ENCODE measurements around the gene FUCA1.

The FUCA1 gene

GRCh38 chr1:23867895-23868556 lies at the start of gene FUCA1:
Gene FUCA1, minus strand, starts transcription at chr1:23868290. Its CDS starts 4 bp downstream, at chr1:23868286.
- peak; percentile 29; the same call in 1 of the 2 replicates for TF ChIP-seq TCF12 (IDR thresholded peaks at IDR 0.05; ENCODE audit: low read depth)
- no peak for TF ChIP-seq FOXM1 (IDR thresholded peaks at IDR 0.05; ENCODE audit: borderline replicate concordance, low read depth)
- TF ChIP-seq CREB1 (IDR thresholded peaks at IDR 0.05; ENCODE audit: low read depth): 0 out of 2 replicates have a peak, but pooled peaks have one; percentile 10
- TF ChIP-seq TAF1 (IDR thresholded peaks at IDR 0.05; ENCODE audit: low read depth): peak; percentile 75; the same call in 1 of the 2 replicates
- TF ChIP-seq RAD21 (IDR thresholded peaks at IDR 0.05; ENCODE audit: low read depth): peak; percentile 67
- TF ChIP-seq MAX (IDR thresholded peaks at IDR 0.05): peak; percentile 31; the same call in 1 of the 2 replicates
- TF ChIP-seq CEBPB (IDR thresholded peaks at IDR 0.05): no peak
- peak; percentile 81; the same call in 1 of the 2 replicates for TF ChIP-seq ZBTB7A (IDR thresholded peaks at IDR 0.05; ENCODE audit: low read depth)

DNA sequence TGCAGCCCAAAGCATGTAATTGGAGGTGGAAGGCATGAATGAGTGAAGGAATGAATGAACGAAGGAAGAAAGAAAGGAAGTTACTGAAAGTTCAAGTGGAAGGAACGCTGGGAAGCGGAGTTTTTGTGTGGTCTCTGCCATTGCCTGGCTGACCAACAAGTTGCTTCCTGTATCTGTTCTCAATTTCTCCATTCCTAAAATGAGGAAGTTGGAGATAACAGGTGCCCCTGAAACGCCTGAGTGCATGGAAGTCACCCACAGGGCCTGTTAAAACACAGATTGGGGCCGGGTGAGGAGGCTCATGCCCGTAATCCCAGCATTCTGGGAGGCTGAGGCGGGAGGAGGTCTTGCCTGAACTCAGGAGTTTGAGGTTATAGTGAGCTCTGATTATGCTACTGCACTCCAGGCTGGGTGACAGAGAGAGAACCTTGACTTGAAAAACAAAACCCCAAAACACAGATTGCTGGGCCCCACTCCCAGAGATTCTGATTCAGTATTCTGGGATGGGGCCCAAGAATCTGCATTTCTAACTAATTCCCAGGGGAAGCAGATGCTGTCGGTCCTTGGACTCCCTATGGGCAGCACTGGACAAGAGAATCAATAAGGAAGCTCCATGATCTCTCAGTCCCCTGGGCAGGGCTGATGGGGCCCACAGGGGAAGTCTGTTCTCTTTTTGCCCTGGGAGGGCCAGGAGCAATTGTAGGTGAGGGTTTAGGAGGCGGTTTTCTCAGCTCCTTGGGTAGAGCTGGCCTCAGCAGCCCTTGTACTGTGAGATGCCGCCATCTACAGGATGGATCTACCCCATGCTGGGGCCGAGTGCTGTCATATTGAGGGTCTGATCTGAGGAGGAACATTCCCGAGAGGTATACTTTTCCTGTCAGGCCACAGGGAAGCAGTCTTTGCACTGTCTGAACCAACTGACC lies 48.4 kb upstream of the FUCA1 start:
- TF ChIP-seq CEBPB (IDR thresholded peaks at IDR 0.05) (no peak), RAD21 (IDR thresholded peaks at IDR 0.05; ENCODE audit: low read depth) (peak; percentile 71)

GRCh38 chr1:23915466-23915865 lies 47.4 kb upstream of the FUCA1 start:
- TF ChIP-seq CREB1 (IDR thresholded peaks at IDR 0.05; ENCODE audit: low read depth) (no peak), EGR1 (IDR thresholded peaks at IDR 0.05) (no peak), TCF12 (IDR thresholded peaks at IDR 0.05; ENCODE audit: low read depth) (no peak), EP300 (IDR thresholded peaks at IDR 0.05; ENCODE audit: borderline replicate concordance) (no peak), TAF1 (IDR thresholded peaks at IDR 0.05; ENCODE audit: low read depth) (no peak)

DNA sequence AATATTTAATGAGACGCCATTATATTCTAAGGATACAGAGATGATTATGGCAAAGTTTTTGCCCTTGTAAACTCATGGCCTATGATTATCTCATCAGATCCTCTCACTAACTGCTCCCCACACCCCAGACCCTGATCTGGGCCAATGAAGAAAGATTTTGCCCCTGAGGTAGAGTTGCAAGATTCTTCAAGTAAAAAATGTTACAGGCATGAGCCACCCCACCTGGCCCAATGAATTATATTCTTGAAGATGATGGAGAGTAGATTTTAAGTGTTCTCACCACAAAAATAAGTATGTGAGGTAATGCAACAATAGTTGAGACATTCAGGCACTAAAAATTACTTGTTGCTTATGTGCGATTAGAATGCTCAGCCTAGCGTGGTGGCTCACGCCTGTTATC lies 46.8 kb upstream of the FUCA1 start:
- TF ChIP-seq MAX (IDR thresholded peaks at IDR 0.05) (no peak), ZBTB7A (IDR thresholded peaks at IDR 0.05; ENCODE audit: low read depth) (no peak), EGR1 (IDR thresholded peaks at IDR 0.05) (no peak), TCF12 (IDR thresholded peaks at IDR 0.05; ENCODE audit: low read depth) (no peak), CREB1 (IDR thresholded peaks at IDR 0.05; ENCODE audit: low read depth) (no peak), EP300 (IDR thresholded peaks at IDR 0.05; ENCODE audit: borderline replicate concordance) (no peak)
- TF ChIP-seq, protein P1, sequence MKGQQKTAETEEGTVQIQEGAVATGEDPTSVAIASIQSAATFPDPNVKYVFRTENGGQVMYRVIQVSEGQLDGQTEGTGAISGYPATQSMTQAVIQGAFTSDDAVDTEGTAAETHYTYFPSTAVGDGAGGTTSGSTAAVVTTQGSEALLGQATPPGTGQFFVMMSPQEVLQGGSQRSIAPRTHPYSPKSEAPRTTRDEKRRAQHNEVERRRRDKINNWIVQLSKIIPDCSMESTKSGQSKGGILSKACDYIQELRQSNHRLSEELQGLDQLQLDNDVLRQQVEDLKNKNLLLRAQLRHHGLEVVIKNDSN (IDR thresholded peaks at IDR 0.05): no peak

DNA sequence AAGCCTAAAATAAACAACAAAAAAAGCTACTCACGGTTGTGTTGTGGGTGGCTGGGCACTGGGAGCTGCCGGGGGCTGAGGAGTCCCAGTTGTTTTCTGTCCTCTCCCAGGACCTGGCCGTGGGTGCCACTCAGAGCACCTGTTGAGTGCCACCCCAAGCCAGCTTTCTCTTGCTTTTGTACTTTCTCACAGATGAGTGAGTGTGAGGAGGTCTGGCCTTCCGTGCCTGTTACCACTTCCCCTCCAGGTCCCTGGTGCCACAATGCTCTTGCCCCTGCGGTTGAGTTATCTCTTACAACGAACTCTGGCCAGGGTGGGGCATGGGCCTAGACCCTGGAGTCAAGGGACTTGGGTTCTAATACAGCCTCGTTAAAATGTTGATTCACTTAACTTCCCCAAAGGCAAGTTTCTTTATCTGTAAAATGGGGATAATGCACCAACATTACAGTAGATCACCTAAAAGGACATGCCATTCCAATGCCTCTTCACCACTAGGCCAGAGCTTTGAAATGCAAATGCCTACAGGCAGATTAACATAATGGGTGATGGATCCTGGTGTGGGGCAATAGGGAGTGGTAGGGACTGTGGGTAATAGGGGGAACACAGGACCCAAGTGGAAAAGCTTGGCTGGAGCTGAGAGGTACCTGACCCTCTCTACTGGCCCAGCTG lies 45.3 kb upstream of the FUCA1 start, which contains the start of gene CNR2:
TSS of gene CNR2 (minus strand) at position 151 of the 669 bp plus-strand sequence. CDS start 37,745 bp downstream, outside the sequence.
- no peak for TF ChIP-seq NFIC (IDR thresholded peaks at IDR 0.05)
- TF ChIP-seq TEAD4 (IDR thresholded peaks at IDR 0.05): no peak
- TF ChIP-seq CEBPB (IDR thresholded peaks at IDR 0.05): no peak
- no peak for TF ChIP-seq YY1 (IDR thresholded peaks at IDR 0.05; ENCODE audit: low read depth)
- TF ChIP-seq EP300 (IDR thresholded peaks at IDR 0.05; ENCODE audit: borderline replicate concordance): no peak
- no peak for TF ChIP-seq MAX (IDR thresholded peaks at IDR 0.05)
- TF ChIP-seq RAD21 (IDR thresholded peaks at IDR 0.05; ENCODE audit: low read depth): no peak
- TF ChIP-seq TAF1 (IDR thresholded peaks at IDR 0.05; ENCODE audit: low read depth): no peak
- TF ChIP-seq CREB1 (IDR thresholded peaks at IDR 0.05; ENCODE audit: low read depth): no peak
- no peak for TF ChIP-seq ZBTB7A (IDR thresholded peaks at IDR 0.05; ENCODE audit: low read depth)
- TF ChIP-seq REST (IDR thresholded peaks at IDR 0.05; ENCODE audit: low read depth): no peak
- no peak for TF ChIP-seq FOXM1 (IDR thresholded peaks at IDR 0.05; ENCODE audit: borderline replicate concordance, low read depth)
- TF ChIP-seq EGR1 (IDR thresholded peaks at IDR 0.05): no peak
- TF ChIP-seq, protein P1 (IDR thresholded peaks at IDR 0.05): no peak
- no peak for TF ChIP-seq TCF12 (IDR thresholded peaks at IDR 0.05; ENCODE audit: low read depth)

DNA sequence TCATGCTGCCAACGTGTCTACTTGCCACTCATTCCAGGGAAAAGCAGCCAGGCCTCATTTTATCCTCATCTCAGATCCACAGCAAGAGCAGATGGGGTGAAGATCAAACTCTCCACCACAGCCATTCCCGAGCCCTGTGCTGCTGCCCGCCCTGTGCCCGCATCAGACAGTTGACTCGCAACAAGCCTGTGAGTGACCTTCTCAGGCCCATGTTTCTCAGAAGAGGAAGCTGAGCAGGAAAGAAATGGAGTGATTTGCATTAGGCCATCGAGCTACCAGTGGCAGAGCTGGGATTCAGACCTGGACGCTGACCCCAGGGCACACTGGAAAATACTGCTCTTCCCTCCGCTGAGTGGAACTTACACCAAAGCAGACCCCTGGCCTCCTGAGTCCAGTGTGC lies 43.8 kb upstream of the FUCA1 start:
- TF ChIP-seq CREB1 (IDR thresholded peaks at IDR 0.05; ENCODE audit: low read depth) (no peak), MAX (IDR thresholded peaks at IDR 0.05) (no peak), CEBPB (IDR thresholded peaks at IDR 0.05) (no peak), FOXM1 (IDR thresholded peaks at IDR 0.05; ENCODE audit: borderline replicate concordance, low read depth) (no peak), ZBTB7A (IDR thresholded peaks at IDR 0.05; ENCODE audit: low read depth) (no peak), TAF1 (IDR thresholded peaks at IDR 0.05; ENCODE audit: low read depth) (no peak), YY1 (IDR thresholded peaks at IDR 0.05; ENCODE audit: low read depth) (no peak), TEAD4 (IDR thresholded peaks at IDR 0.05) (no peak), EGR1 (IDR thresholded peaks at IDR 0.05) (no peak), REST (IDR thresholded peaks at IDR 0.05; ENCODE audit: low read depth) (no peak), EP300 (IDR thresholded peaks at IDR 0.05; ENCODE audit: borderline replicate concordance) (no peak), RAD21 (IDR thresholded peaks at IDR 0.05; ENCODE audit: low read depth) (no peak)
- TF ChIP-seq, protein P1 (IDR thresholded peaks at IDR 0.05): no peak
